ENCODE data around the gene EEF2KMT. TPM values are rescaled to one million over a fixed set of nuclear protein-coding genes. Genes with fewer than 3 reads are reported as not detected.
A peak's percentile ranks its signal among the peaks of the same experiment; 100 is the strongest.

EEF2KMT gene
- total and polyA plus RNA-seq, 2 of the 13 experiments (the other 11 are each of a cell fraction or from before 2014, with no cell fraction given), result 10.7 to 26.9 TPM

DNA sequence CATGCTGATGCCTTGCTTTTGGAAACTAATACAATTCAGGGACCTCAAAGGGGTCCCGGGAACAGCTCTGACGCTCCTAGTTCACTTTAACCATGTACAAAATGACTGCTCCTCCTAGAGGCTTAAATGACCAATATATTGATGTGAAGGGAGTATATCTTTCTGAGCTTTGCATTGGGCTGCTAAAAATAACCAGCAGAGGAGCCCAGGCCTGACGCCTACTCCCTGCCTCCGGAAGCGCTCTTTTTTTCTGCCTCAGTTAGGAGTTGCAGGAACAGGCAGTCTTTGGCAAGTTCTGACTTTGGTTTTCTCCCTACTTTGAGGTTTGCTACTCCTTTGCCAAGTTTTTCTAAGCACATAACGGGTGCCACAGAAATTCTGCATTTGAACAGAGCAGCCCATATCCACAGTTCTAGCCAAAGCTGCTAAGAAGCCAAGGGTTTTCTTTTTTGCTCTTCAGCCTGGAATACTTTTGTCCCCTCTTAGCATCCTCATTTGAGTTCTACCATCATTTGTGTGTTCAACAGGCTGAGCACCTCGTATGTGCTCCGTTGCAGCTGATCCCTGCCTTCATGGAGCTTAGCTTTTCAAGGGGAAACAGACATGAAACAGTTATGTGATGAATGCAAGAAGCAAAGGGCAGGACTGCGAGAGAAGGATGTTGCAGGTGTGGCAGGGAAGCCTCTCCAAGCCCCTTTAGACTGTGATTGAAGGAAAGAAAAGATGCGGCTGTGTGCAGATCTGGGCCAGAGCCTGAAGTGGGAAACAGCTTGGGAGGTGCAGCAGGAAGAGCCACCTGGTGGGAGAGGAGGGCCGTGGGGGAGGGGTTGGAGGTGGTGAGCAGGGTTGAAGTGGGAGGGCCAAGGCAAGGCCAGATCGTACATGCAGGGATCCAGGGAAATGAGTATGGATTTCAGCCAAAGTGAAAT lies 61.1 kb downstream of the EEF2KMT start (continued):
- peak; percentile 86; the same call in 1 of the 2 replicates for TF ChIP-seq HNF1B (CRISPR knock-in tag; IDR thresholded peaks at IDR 0.05)
- no peak for TF ChIP-seq ZIK1 (CRISPR knock-in tag; IDR thresholded peaks at IDR 0.05; ENCODE audit: borderline replicate concordance, low read depth)
- no peak for TF ChIP-seq ZNF343 (CRISPR knock-in tag; IDR thresholded peaks at IDR 0.05)
- TF ChIP-seq GATAD1 (CRISPR knock-in tag; IDR thresholded peaks at IDR 0.05), result 0 out of 2 replicates have a peak, but pooled peaks have one; percentile 18
- no peak for TF ChIP-seq HDAC6 (IDR thresholded peaks at IDR 0.05; ENCODE audit: low read depth, low read length)
- no peak for TF ChIP-seq ZKSCAN5 (CRISPR knock-in tag; IDR thresholded peaks at IDR 0.05)
- TF ChIP-seq, protein P1, sequence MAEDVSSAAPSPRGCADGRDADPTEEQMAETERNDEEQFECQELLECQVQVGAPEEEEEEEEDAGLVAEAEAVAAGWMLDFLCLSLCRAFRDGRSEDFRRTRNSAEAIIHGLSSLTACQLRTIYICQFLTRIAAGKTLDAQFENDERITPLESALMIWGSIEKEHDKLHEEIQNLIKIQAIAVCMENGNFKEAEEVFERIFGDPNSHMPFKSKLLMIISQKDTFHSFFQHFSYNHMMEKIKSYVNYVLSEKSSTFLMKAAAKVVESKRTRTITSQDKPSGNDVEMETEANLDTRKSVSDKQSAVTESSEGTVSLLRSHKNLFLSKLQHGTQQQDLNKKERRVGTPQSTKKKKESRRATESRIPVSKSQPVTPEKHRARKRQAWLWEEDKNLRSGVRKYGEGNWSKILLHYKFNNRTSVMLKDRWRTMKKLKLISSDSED (CRISPR knock-in tag; IDR thresholded peaks at IDR 0.05), result no peak
- 0 out of 2 replicates have a peak, but pooled peaks have one; percentile 52 for TF ChIP-seq ATF5 (CRISPR knock-in tag; IDR thresholded peaks at IDR 0.05; ENCODE audit: low read depth)
- no peak for TF ChIP-seq SP1 (IDR thresholded peaks at IDR 0.05)
- TF ChIP-seq SP1 (CRISPR knock-in tag; IDR thresholded peaks at IDR 0.05), result no peak
- no peak for TF ChIP-seq GTF3A (CRISPR knock-in tag; conservative IDR thresholded peaks at IDR 0.05)
- peak; percentile 38; the same call in 1 of the 2 replicates for TF ChIP-seq NFKB2 (CRISPR knock-in tag; IDR thresholded peaks at IDR 0.05; ENCODE audit: borderline replicate concordance)
- peak; percentile 63; the same call in 1 of the 2 replicates for TF ChIP-seq ZNF292 (CRISPR knock-in tag; IDR thresholded peaks at IDR 0.05; ENCODE audit: borderline replicate concordance, low read depth)
- no peak for TF ChIP-seq NAIF1 (CRISPR knock-in tag; IDR thresholded peaks at IDR 0.05; ENCODE audit: borderline replicate concordance)
- TF ChIP-seq ZBTB34 (CRISPR knock-in tag; IDR thresholded peaks at IDR 0.05), result peak; percentile 43; the same call in 1 of the 2 replicates
- TF ChIP-seq ASH2L (IDR thresholded peaks at IDR 0.05; ENCODE audit: insufficient read length, low read depth, low read length), result no peak
- no peak for TF ChIP-seq CENPT (CRISPR knock-in tag; IDR thresholded peaks at IDR 0.05; ENCODE audit: low read depth)
- TF ChIP-seq ZNF598 (CRISPR knock-in tag; IDR thresholded peaks at IDR 0.05; ENCODE audit: borderline replicate concordance), result 0 out of 2 replicates have a peak, but pooled peaks have one; percentile 31
- TF ChIP-seq STAT6 (CRISPR knock-in tag; IDR thresholded peaks at IDR 0.05; ENCODE audit: borderline replicate concordance), result no peak
- peak; percentile 69; the same call in 1 of the 2 replicates for TF ChIP-seq ZNF607 (CRISPR knock-in tag; IDR thresholded peaks at IDR 0.05; ENCODE audit: borderline replicate concordance)
